IPS-18a (cell line): ENCODE data around the gene TLL2.

Source experiments
- H3K27ac ChIP-seq: one replicate; pipeline ENCODE4 v1.5.1; 2013; ENCODE audit warnings: low read length
- H3K27me3 ChIP-seq: one replicate; pipeline ENCODE4 v1.6.1; 2013; ENCODE audit warnings: mild to moderate bottlenecking, low read length; ENCODE audit not compliant: control insufficient read depth, insufficient read depth
- H3K36me3 ChIP-seq: one replicate; pipeline ENCODE4 v1.6.1; 2013; ENCODE audit warnings: low read depth, low read length; ENCODE audit not compliant: control insufficient read depth
- H3K4me1 ChIP-seq: one replicate; pipeline ENCODE4 v1.6.1; 2013; ENCODE audit warnings: low read depth, low read length; ENCODE audit not compliant: control insufficient read depth
- H3K4me3 ChIP-seq: one replicate; pipeline ENCODE4 v1.5.1; 2013; ENCODE audit warnings: low read length
- H3K9ac ChIP-seq: one replicate; pipeline ENCODE4 v1.6.1; 2013; ENCODE audit warnings: mild to moderate bottlenecking, low read length, moderate library complexity
- H3K9me3 ChIP-seq: one replicate; pipeline ENCODE4 v1.6.1; 2013; ENCODE audit warnings: low read depth, low read length; ENCODE audit not compliant: control insufficient read depth

The TLL2 gene

DNA sequence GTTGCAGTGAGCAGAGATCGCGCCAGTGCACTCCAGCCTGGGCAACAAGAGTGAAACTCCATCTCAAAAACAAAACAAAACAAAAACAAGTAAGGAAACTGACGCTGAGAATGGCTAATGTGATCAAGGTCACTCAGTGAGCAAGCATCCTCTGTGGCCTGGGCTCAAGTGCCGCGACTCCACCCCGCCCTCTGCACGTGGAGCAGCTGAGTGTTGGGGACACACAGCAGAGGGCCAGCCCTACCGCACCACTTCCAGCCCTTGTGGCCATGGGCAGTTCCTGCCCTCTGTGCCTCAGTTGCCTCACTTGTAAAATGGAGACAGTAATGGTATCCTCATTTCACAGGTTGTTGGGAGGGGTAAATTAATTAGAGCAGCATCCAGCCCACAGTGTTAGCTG is 134.0 kb downstream of the TLL2 start:
- H3K36me3 ChIP-seq: no peaks in the 10 kb centered on the region
- H3K27me3 ChIP-seq: peaks cover 3% of the 10 kb centered on the region

DNA sequence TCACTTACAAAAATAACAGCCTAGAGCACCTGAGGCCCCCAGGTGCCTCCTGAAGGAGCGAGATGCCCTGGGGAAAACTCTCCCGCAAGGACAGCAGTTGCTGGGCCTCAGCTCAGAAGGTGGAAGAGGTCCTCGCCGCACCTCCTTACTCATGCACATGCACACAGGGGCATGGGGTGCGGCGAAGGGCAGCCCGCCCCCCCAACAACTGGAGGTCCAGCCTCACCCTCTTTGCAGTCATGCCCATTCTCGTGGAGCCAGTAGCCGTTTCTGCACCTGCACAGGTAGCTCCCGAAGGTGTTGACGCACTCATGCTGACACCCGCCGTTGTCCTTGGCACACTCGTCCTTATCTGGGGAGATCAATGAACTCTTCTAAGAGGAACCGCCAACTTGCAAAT is 135.0 kb downstream of the TLL2 start:
- H3K9ac ChIP-seq: no peak overlapping the region
- H3K9me3 ChIP-seq: no peaks in the 10 kb centered on the region
- H3K27me3 ChIP-seq: peaks cover 13% of the 10 kb centered on the region
- no peak overlapping the region for H3K27ac ChIP-seq
- no peak overlapping the region for H3K4me3 ChIP-seq
- no peaks in the 10 kb centered on the region for H3K36me3 ChIP-seq
- H3K4me1 ChIP-seq: peaks cover 9% of the 10 kb centered on the region

More for the DNA sequence above, 134.0 kb downstream of the TLL2 start:
- Histone ChIP-seq H3K9me3 (no peaks in the 10 kb centered on the region), H3K27ac (no peak overlapping the region), H3K4me1 (peaks cover 4% of the 10 kb centered on the region), H3K9ac (no peak overlapping the region), H3K4me3 (no peak overlapping the region)

DNA sequence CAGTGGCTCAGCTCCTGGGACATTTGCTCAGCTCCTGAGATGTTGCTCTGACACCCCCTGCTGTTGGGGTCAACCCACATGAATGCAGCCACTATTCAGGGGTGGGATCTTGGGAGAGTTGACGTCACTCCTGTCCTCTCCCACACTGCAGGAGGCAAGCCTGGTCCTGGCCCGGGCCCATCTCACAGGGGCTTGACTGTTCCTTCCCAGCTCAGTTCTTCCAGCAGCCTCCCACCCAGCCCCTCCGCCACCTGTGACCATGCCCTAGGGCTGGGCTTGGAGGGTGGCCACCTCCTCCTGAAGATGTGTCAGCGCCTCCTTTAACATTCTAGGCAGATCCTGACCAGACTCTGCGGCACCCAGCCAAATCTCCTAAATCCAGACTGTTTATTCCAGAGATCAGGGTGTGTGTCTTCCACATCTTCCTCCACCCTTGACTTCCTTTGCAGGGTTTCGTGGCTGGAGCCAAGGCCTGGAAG is 135.9 kb downstream of the TLL2 start:
- H3K27me3 ChIP-seq: peaks cover 13% of the 10 kb centered on the region
- no peak overlapping the region for H3K27ac ChIP-seq
- H3K4me1 ChIP-seq: peaks cover 9% of the 10 kb centered on the region
- no peak overlapping the region for H3K9ac ChIP-seq
- no peaks in the 10 kb centered on the region for H3K36me3 ChIP-seq
- no peak overlapping the region for H3K4me3 ChIP-seq
- H3K9me3 ChIP-seq: no peaks in the 10 kb centered on the region

DNA sequence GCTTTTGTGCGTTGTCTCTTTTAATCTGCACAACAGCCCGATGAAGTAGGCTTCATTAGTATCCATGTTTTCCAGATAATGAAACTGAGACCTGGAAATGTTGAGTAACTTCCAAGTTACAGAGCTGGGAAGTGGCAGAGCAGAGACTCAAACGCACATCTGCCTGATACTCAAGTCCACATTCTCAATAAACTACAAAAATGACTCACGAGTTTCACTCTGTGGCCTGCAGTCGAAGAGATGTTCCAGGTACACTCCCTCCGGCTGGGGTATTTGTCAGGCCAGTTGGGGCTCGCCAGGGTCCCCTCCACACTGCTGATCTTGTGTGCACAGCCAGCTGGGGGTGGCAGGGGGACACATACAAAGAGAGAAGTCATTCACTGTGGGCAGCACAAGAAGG is 137.2 kb downstream of the TLL2 start:
- Histone ChIP-seq H3K9ac (no peak overlapping the region), H3K4me3 (no peak overlapping the region), H3K9me3 (no peaks in the 10 kb centered on the region), H3K27me3 (peaks cover 13% of the 10 kb centered on the region), H3K36me3 (no peaks in the 10 kb centered on the region), H3K27ac (no peak overlapping the region), H3K4me1 (peaks cover 12% of the 10 kb centered on the region)

DNA sequence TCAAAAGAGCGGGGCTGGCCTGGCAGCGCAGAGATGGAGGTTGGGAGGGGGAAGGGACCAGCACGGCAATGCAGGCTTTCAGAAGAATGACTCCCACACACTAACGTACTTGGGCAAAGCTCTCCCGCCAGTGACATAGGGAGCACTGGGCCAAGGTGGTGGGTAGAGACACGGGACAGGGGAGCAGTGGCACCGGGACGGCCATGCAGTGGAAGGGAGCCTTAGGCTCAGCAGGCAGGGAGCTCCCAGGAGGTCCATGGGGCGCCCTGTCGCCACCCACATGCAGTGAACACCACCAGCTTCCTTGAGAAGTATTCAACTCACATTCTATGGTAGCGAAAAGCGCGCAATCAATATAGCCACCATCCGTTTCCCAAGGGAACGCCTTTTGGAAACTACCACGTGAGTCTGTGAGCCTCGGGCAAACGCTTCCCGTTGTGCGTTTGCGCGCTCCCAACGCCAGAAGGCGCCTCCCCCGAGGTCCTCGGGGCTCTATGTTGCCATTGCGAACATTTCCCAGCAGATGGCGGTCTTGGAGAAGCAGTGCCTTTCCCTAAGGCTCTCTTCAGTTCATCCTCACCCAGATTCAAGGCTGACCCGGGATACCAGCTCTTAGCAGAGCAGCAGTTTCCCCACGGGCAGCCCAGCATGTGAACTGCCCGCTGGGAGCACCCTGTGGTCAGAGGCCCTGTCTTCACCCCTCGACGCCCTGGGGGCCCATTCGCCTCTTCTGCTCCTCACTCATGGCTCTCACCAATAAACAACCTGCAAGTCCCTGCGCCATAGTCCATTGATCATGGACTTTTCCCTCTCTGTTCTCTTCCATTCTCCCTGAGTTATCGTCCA is 138.5 kb downstream of the TLL2 start:
- Histone ChIP-seq H3K4me1 (peaks cover 12% of the 10 kb centered on the region), H3K36me3 (no peaks in the 10 kb centered on the region), H3K9me3 (no peaks in the 10 kb centered on the region), H3K4me3 (peak overlapping the region; percentile 68), H3K27me3 (peaks cover 13% of the 10 kb centered on the region), H3K27ac (no peak overlapping the region), H3K9ac (peak overlapping the region; percentile 25)

DNA sequence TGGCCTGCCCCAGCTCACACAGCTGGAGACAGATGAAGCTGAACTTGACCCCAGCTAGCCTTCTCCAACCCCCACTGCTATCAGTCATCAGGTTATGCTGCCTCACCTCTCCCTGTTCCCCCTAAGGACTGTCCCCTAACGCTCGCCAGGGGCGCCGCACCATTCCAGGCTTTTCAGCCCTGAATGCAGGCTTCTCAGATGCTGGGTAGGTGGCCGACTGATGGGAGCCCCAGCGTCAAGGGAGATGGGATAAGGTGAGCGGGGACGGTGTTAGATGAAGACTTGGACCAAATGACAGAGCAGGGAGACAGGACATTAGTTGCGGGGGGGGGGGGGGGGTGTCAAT is 139.1 kb downstream of the TLL2 start:
- Histone ChIP-seq H3K9ac (no peak overlapping the region), H3K9me3 (no peaks in the 10 kb centered on the region), H3K4me3 (peak overlapping the region; percentile 68), H3K27ac (no peak overlapping the region), H3K27me3 (peaks cover 13% of the 10 kb centered on the region), H3K36me3 (no peaks in the 10 kb centered on the region), H3K4me1 (peaks cover 12% of the 10 kb centered on the region)

DNA sequence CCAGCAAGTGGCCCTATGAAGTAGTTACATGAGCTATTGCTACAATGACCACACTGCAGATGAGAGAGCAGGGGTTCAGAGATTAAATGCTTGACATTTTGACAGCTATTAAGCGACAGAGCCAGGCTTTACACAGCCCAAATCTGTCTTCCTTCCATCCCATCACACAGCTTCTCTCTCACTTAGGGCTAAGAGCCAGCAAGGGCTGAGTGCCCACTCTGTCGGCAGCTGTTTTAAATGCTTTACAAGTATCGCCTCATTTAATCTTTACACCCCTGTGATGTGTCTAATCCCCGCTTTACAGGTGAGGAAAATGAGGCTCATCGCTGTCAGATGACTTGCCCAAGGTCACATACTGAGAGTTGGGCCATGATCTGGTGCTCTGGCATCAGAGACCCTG is 139.7 kb downstream of the TLL2 start:
- H3K4me1 ChIP-seq: peaks cover 12% of the 10 kb centered on the region
- H3K4me3 ChIP-seq: no peak overlapping the region
- no peaks in the 10 kb centered on the region for H3K9me3 ChIP-seq
- no peak overlapping the region for H3K9ac ChIP-seq
- H3K27me3 ChIP-seq: peaks cover 13% of the 10 kb centered on the region
- no peak overlapping the region for H3K27ac ChIP-seq
- H3K36me3 ChIP-seq: no peaks in the 10 kb centered on the region

DNA sequence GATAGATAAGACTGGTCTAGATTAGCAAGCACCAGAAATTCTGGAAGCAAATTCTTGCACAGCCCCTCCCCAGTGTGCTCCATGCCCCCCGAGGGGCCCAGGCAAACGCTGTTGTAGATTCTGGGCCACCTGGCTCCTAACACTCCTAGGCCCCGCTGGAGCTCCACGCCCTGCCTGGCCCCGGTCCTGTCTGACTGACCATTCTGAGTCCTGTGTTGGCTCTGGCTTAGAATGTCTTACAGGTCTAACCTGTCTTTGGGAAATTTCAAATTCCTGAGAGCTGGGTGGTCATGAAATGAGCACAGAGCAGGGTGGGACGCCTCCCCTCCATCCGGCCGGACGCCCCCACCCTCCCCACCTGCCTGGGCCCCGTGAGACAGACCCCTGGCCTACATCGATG is 142.4 kb downstream of the TLL2 start:
- Histone ChIP-seq H3K9me3 (no peaks in the 10 kb centered on the region), H3K27me3 (peaks cover 13% of the 10 kb centered on the region), H3K4me3 (no peak overlapping the region), H3K4me1 (peaks cover 12% of the 10 kb centered on the region), H3K27ac (no peak overlapping the region), H3K9ac (no peak overlapping the region), H3K36me3 (no peaks in the 10 kb centered on the region)

DNA sequence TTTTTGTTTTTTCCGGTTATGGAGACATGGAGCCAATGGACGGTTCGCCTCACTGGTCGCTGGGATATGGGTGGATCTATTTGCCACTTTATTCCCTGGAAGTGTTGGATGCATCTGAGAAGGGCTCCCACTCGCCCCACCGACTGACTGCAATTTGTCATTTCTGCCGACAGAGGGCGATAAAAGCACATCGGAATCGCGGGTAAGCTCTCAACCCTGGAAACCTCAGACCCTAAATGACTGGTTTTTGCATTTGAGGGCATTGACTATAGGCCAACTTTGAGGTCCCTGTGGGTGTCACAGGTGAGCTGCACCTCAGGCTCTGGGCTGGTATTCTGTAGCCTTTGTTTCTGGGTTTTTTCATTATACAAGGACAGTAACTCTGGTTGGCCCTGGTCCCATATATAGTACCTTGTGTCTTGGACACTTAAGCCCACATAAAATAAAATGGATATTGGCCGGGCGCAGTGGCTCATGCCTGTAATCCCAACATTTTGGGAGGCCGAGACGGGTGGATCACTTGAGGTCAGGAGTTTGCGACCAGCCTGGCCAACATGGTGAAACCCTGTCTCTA is 143.1 kb downstream of the TLL2 start:
- Histone ChIP-seq H3K9me3 (no peaks in the 10 kb centered on the region), H3K36me3 (no peaks in the 10 kb centered on the region), H3K9ac (no peak overlapping the region), H3K4me3 (no peak overlapping the region), H3K4me1 (peaks cover 12% of the 10 kb centered on the region), H3K27me3 (peaks cover 13% of the 10 kb centered on the region), H3K27ac (no peak overlapping the region)

DNA sequence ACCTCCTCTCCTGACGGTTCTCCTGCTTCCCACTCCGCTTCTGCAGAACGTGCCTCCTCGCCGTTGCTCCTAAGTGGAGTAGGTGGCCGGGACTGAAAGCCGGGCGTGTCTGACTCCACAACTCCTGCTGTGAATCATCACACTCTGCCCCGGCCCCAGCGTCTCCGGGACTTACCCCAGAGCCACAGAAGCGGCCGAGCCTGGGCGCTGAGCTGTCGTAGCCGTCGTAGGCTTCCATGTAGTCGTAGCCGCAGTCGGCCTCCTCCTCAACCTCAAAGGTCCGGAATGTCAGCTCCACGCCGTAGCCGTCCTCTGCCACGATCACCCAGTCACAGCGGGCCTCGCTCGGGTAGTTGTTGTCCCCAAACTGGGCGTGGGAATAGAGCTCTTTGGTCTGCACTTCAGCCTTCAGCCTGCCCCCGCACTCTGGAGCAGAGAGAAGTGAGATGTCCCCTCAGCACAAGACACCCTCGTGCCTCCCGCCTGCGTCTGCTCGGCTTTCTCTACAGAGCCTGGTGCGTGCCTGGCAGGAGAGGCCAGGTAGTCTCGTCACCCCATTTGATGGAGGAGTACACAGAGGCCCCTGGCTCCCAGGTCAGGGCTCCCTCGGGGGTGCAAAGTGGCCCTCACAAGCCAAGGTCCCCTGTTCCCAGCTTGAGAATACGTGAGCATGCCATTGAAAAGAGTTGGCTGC is 143.7 kb downstream of the TLL2 start:
- Histone ChIP-seq H3K27me3 (peaks cover 13% of the 10 kb centered on the region), H3K4me3 (no peak overlapping the region), H3K9ac (no peak overlapping the region), H3K27ac (no peak overlapping the region), H3K9me3 (no peaks in the 10 kb centered on the region), H3K36me3 (no peaks in the 10 kb centered on the region), H3K4me1 (peaks cover 11% of the 10 kb centered on the region)

DNA sequence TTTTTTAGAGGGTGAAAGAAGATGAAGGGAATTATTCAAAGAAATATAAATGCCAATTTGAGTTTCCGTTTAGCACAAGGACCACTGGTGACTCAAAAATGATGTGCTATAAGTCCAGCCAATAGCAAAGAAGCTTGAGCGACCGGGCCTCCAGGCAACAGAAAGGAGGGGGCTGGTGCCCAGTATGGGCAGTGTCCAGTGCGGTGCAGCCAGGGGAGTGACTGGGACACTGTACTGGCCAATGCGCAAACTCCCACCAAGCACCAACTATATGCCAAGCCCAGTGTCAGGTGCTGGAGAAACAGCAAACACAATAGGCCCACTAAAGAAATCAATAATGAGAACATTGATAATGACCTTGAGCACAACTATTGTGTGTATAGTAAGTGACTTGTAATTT is 144.8 kb downstream of the TLL2 start:
- no peak overlapping the region for H3K4me3 ChIP-seq
- H3K27ac ChIP-seq: no peak overlapping the region
- no peaks in the 10 kb centered on the region for H3K36me3 ChIP-seq
- no peaks in the 10 kb centered on the region for H3K9me3 ChIP-seq
- peaks cover 3% of the 10 kb centered on the region for H3K4me1 ChIP-seq
- peaks cover 2% of the 10 kb centered on the region for H3K27me3 ChIP-seq
- no peak overlapping the region for H3K9ac ChIP-seq
